HG03571 (cell line): ENCODE data around the gene USP10.
"Not testable (repeated sequence)": the region's sequence is repeated elsewhere in the genome, so short reads cannot be mapped to it uniquely, and the experiment has no call there.

Experiments
- ATAC-seq: cut with Tn5 transposase; IDR thresholded peaks from one replicate; pipeline ENCODE4 v1.9.1; 2021; ENCODE audit not compliant: unreplicated experiment

The USP10 gene

GRCh38 chr16:84692451-84693214 is 7.2 kb upstream of the USP10 start:
- ATAC-seq = no peak

GRCh38 chr16:84693869-84694268 is 5.9 kb upstream of the USP10 start:
- ATAC-seq = not testable (repeated sequence)

- no peak for ATAC-seq
These were observed 4.8 kb upstream of the USP10 start for GRCh38 chr16:84694980-84695379.

GRCh38 chr16:84699147-84699711 is 571 bp upstream of the USP10 start:
- ATAC-seq = no peak

GRCh38 chr16:84700446-84701300 is 873 bp downstream of the USP10 start:
- ATAC-seq = peak; percentile 27

GRCh38 chr16:84703681-84704080 is 3.9 kb downstream of the USP10 start:
- ATAC-seq = no peak

GRCh38 chr16:84704253-84704652 is 4.5 kb downstream of the USP10 start:
- no peak for ATAC-seq

GRCh38 chr16:84706856-84707255 is 7.1 kb downstream of the USP10 start:
- no peak for ATAC-seq

- ATAC-seq = no peak
These were observed 9.8 kb downstream of the USP10 start for GRCh38 chr16:84709609-84710008.

GRCh38 chr16:84710686-84711085 is 10.9 kb downstream of the USP10 start:
- no peak for ATAC-seq

- ATAC-seq = no peak
These were observed 12.4 kb downstream of the USP10 start for GRCh38 chr16:84712138-84712671.

- ATAC-seq = no peak
These were observed 13.3 kb downstream of the USP10 start for GRCh38 chr16:84712801-84713775.

GRCh38 chr16:84714028-84714427 is 14.2 kb downstream of the USP10 start:
- no peak for ATAC-seq

- no peak for ATAC-seq
These were observed 15.6 kb downstream of the USP10 start for GRCh38 chr16:84715424-84715823.

GRCh38 chr16:84715854-84716253 is 16.1 kb downstream of the USP10 start:
- ATAC-seq = no peak

- no peak for ATAC-seq
These were observed 16.9 kb downstream of the USP10 start for GRCh38 chr16:84716740-84717139.

GRCh38 chr16:84717484-84717883 is 17.7 kb downstream of the USP10 start:
- no peak for ATAC-seq

- ATAC-seq = no peak
These were observed 20.4 kb downstream of the USP10 start for GRCh38 chr16:84720177-84720579.

GRCh38 chr16:84722068-84722467 is 22.3 kb downstream of the USP10 start:
- no peak for ATAC-seq

GRCh38 chr16:84723906-84724305 is 24.1 kb downstream of the USP10 start:
- ATAC-seq = no peak
